GM13976 (cell line): Measurements from ENCODE around the gene GALNT9.
"Not testable (repeated sequence)": the region's sequence is repeated elsewhere in the genome, so short reads cannot be mapped to it uniquely, and the experiment has no call there.

ENCODE experiments used
- DNase-seq: peaks from one replicate; pipeline ENCODE4 v3.0.0; 2012; ENCODE audit warnings: low spot score
- CTCF ChIP-seq: IDR thresholded peaks from 2 replicates; pipeline ENCODE4 v1.5.1; 2012; ENCODE audit warnings: borderline replicate concordance, mild to moderate bottlenecking; ENCODE audit not compliant: insufficient read depth; ENCODE audit errors: extremely low read depth, missing control alignments, control extremely low read depth
- in situ Hi-C: fragments of 300-500 bp; cut with MboI; formaldehyde crosslinking; loops from one replicate; pipeline ENCODE4 v1.12.0; 2022; ENCODE audit warnings: low sequenced_read_pairs, mixed read lengths, inconsistent platforms; ENCODE audit not compliant: unreplicated experiment

The GALNT9 gene

GRCh38 chr12:132151145-132151765 is 178.1 kb downstream of the GALNT9 start:
- in situ Hi-C loops = no loop called here
- TF ChIP-seq CTCF = no peak
- no peak for DNase-seq

GRCh38 chr12:132150780-132151144 is 178.6 kb downstream of the GALNT9 start:
- DNase-seq = no peak
- no peak for TF ChIP-seq CTCF
- in situ Hi-C loops = no loop called here

- in situ Hi-C loops = not testable (repeated sequence)
Measured at GRCh38 chr12:132149526-132149925, 179.9 kb downstream of the GALNT9 start.

GRCh38 chr12:132148368-132149045 is 180.9 kb downstream of the GALNT9 start:
- no peak for DNase-seq
- no peak for TF ChIP-seq CTCF
- in situ Hi-C loops = no loop called here

More at GRCh38 chr12:132149526-132149925, 179.9 kb downstream of the GALNT9 start:
- DNase-seq = not testable (repeated sequence)

- TF ChIP-seq CTCF = no peak
- in situ Hi-C loops = no loop called here
- DNase-seq = no peak
Measured at GRCh38 chr12:132147423-132148367, 181.7 kb downstream of the GALNT9 start.

- no peak for TF ChIP-seq CTCF
- in situ Hi-C loops = no loop called here
- no peak for DNase-seq
Measured at GRCh38 chr12:132146772-132147422, 182.5 kb downstream of the GALNT9 start.
